GM21447 (cell line): Measurements from ENCODE around the gene COL25A1.

Experiments
- ATAC-seq: cut with Tn5 transposase; IDR thresholded peaks from one replicate; pipeline ENCODE4 v1.9.1; 2021; ENCODE audit not compliant: unreplicated experiment

Gene COL25A1

DNA sequence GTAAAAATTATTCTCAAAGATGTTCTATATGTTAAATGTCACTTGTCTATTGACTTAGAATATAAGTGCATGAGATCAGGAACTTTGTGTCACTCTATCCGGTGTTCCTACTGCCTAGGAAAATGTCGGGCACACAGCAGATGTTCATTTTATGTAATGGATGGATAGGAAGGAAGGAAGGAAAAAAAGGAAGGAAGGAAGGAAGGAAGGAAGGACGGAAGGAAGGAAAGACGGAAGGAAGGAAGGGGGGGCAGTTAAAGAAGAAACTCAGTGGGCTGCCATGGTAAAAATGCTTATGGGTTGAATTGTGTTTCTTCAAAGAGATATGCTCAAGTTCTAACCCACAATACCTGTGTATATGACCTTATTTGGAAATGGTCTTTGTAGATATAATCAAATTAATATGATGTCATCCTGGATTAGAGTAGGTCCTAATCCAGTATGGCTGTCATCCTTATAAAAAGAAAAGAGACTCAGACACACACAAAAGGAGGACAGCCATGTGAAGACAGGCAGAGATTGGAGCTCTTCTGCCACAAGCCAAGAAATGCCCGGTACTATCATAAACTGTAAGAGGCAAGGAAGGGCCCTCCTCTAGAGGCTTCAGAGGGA, 86.3 kb downstream of the COL25A1 start:
- no peak for ATAC-seq

DNA sequence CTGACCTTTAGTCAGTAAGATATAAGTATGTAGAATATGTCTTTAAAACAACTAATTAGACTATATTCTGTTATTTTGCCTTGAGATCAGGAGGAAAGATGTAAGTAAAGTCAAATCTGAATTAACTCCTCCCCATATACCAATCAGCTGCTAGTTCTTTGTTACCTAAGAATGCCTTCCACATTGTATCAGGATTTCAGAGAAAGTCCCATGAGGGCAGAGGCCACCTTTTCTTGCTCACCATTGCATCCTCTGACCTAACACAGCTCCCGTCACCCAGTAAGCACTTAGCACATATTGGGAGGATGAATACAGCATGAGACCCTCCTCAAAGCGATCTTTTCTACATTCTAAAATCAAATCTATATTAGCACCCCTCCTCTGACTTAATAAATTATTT, 87.0 kb downstream of the COL25A1 start:
- ATAC-seq = no peak

- no peak for ATAC-seq
Measured at GRCh38 chr4:109214622-109215301, 87.7 kb downstream of the COL25A1 start.

DNA sequence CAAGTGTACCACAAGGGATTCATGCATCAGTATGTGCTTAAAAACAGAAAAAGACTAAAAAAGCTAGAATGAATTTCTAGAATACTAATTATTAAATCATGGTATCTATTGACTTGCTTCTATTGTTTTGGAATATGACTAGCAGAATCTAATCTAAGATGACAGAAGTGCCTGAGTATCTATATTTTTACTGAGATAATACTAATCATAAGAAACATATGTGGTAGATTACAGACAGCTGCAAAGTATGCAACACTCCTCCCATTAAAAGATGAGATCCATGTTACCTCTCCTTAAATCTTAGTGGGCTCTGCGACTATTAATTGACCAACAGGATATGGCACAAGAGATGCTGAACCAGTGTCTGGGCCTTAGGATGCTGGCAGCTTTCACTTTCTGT, 89.4 kb downstream of the COL25A1 start:
- no peak for ATAC-seq

- no peak for ATAC-seq
Measured at GRCh38 chr4:109211671-109212070, 90.8 kb downstream of the COL25A1 start.

- ATAC-seq = no peak
Measured at GRCh38 chr4:109209647-109210046, 92.8 kb downstream of the COL25A1 start.

- ATAC-seq = no peak
Measured at GRCh38 chr4:109207898-109208297, 94.6 kb downstream of the COL25A1 start.

- no peak for ATAC-seq
Measured at GRCh38 chr4:109207061-109207460, 95.4 kb downstream of the COL25A1 start.

- no peak for ATAC-seq
Measured at GRCh38 chr4:109206620-109207019, 95.8 kb downstream of the COL25A1 start.

- no peak for ATAC-seq
Measured at GRCh38 chr4:109205186-109205585, 97.3 kb downstream of the COL25A1 start.

DNA sequence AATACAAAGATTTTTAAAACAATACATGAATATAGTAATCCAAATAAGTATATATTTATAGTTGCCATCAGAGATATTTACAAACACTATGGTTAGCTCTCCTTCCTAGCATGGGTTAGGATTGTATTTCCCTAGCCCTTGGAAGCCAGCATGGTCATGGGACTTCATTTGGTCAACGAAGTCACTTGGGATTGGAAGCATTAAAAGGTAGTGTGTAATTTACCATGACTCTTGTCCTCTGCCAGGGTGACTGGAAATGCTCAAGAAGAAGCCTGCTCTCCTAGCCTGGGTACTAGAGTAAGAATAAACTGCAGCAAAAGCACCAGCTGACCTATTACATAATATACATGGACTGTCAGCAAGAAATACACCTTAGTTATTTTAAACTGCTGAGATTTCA, 102.9 kb downstream of the COL25A1 start:
- no peak for ATAC-seq

- ATAC-seq = no peak
Measured at GRCh38 chr4:109195646-109196045, 106.8 kb downstream of the COL25A1 start.

DNA sequence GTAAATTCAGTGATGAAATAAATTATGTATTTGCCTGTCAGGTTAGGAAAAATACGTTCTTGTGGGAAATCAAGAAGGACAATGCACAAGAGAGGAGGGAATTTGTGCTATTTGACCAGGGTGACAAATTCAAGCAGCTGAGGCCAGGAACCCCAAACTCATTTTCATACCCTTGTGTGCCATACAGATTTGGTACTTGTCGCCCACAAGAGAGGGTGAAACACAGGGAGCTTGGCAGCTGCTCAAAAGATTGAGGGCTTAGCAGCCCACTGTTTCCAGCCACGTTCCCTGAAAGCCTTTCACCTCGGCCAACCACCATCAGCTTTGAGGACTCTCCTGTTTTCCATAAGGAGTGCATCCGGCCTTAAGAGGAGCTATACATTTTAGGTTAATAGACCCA, 111.2 kb downstream of the COL25A1 start:
- no peak for ATAC-seq

GRCh38 chr4:109186458-109186945, 116.0 kb downstream of the COL25A1 start:
- ATAC-seq = no peak

GRCh38 chr4:109185951-109186350, 116.5 kb downstream of the COL25A1 start:
- no peak for ATAC-seq

DNA sequence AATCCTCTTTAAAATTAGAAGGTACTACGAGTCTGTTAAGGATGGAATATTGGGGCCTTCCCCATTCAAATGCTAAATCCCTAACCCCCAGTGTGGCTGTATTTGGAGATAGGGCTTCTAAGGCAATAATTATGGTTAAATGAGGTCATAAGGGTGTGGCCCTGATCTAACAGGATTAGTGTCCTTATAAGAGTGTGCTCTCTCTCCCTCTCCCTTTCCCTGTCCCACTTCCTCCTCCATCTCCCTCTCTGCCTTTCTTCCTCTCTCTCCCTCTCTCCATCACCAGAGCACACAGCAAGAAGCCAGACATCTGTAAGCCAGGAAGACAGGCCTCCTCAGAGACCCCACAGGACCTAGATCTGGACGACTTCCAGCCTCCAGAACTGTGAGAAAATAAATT, 116.9 kb downstream of the COL25A1 start:
- ATAC-seq = no peak

DNA sequence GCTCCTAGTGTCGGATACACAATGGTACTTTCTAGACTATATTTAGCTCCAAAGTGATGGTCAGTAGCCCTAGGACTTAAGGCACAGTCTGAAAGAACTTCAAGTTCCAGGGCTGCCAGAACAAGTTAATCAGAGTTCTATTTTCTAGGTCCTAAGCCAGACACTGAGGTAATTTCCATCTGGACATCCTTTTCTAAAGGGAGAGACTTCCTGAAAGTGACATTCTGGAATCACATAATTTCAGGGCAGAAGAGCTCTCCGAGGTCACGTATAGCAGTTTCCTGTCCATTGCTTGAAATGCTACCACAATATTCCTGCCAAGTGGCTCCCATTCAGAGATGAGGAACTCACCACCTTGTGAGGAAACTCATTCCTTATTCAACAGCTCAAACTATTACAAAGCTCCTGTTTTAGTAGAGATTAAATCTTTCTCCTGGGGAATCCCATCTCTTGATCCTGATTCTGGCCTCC, 117.9 kb downstream of the COL25A1 start:
- ATAC-seq = no peak

- ATAC-seq = no peak
Measured at GRCh38 chr4:109183931-109184490, 118.4 kb downstream of the COL25A1 start.

DNA sequence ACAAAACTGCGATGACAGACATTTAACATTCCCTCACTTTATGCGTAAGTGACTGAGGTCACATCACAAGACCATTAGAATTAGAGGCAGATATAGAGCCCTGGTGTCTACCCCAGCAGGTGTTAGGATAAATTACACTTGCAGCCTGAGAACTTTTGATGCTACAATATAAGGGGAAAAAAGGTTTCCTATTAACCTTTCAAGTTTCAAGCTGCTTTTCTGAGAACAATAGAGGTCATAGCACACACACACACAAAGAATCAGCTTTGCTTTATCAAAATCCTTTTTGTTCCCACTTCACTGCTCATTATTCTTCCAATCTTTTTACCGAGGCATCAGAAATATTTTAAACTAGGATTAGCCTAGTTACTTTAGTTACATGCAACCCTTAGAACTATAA, 119.8 kb downstream of the COL25A1 start:
- ATAC-seq = no peak

DNA sequence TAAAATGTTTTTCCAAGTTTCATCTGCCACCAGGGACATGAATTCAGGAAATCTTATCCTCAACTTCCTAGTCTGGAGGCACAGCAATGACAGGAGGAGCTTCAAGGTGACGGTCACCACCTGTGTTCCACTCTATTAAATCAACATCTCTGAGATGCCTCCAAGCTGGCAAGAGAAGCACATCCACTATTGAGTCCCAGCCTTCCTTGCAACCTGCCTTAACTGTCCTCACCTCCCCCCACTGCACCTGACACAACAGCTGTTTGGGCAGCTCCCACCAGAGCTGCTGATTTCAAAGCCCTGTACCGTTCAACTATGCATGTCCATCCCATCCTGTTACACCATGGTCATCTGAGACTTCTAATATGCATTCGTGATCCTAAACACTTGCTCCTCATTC, 123.4 kb downstream of the COL25A1 start:
- no peak for ATAC-seq

GRCh38 chr4:109177096-109177810, 125.2 kb downstream of the COL25A1 start:
- ATAC-seq = no peak
